Mesothelial cell of epicardium (in vitro differentiated cells): ENCODE measurements around the gene RTN4R. TPM values are rescaled to one million over a fixed set of nuclear protein-coding genes. Genes with fewer than 3 reads are reported as not detected.

Experiments
- DNase-seq, 2 experiments: peaks; one replicate each; pipeline ENCODE4 v3.0.0; 2021; ENCODE audit warnings: low spot score in 2 of 2; ENCODE audit not compliant: unreplicated experiment in 2 of 2
- H3K27ac Mint-ChIP-seq: 2 replicates; pipeline ENCODE4 v1.8.0; 2021; ENCODE audit warnings: mixed read lengths
- H3K27me3 Mint-ChIP-seq: 2 replicates; pipeline ENCODE4 v1.8.0; 2021; ENCODE audit warnings: low read depth, mixed read lengths
- H3K36me3 Mint-ChIP-seq: 2 replicates; pipeline ENCODE4 v1.8.0; 2021; ENCODE audit warnings: mixed read lengths
- H3K4me1 Mint-ChIP-seq: 2 replicates; pipeline ENCODE4 v1.8.0; 2021; ENCODE audit warnings: mixed read lengths
- H3K4me3 Mint-ChIP-seq: 2 replicates; pipeline ENCODE4 v1.8.0; 2021; ENCODE audit warnings: mild to moderate bottlenecking, moderate library complexity, mixed read lengths
- H3K9me3 Mint-ChIP-seq: 2 replicates; pipeline ENCODE4 v1.8.0; 2021; ENCODE audit warnings: mixed read lengths
- CTCF ChIP-seq: fragments of 200-600 bp; sonication (generic); IDR thresholded peaks from one replicate; pipeline ENCODE4 v1.5.0; 2021; ENCODE audit warnings: antibody characterized with exemption; ENCODE audit not compliant: unreplicated experiment
- total RNA-seq: library from RNA; stranded (reverse); gene quantifications from 3 replicates; pipeline ENCODE4 v1.2.1, GENCODE V29; 2021

RTN4R gene
- total RNA-seq, 1 donor from 2014 or later, result 10.0 TPM

- H3K36me3 Mint-ChIP-seq, result no peaks in the 10 kb centered on the region
- DNase-seq, result no peak
- no peak overlapping the region for H3K27ac Mint-ChIP-seq
- TF ChIP-seq CTCF, result no peak
- no peak overlapping the region for H3K4me3 Mint-ChIP-seq
- H3K4me1 Mint-ChIP-seq, result peaks cover 18% of the 10 kb centered on the region
- H3K9me3 Mint-ChIP-seq, result no peaks in the 10 kb centered on the region
- H3K27me3 Mint-ChIP-seq, result peaks cover 3% of the 10 kb centered on the region
Measured at GRCh38 chr22:20231514-20232236, 36.4 kb downstream of the RTN4R start.

GRCh38 chr22:20230777-20231420, 37.2 kb downstream of the RTN4R start:
- H3K27me3 Mint-ChIP-seq, result peaks cover 3% of the 10 kb centered on the region
- no peak for DNase-seq
- H3K27ac Mint-ChIP-seq, result no peak overlapping the region
- no peaks in the 10 kb centered on the region for H3K9me3 Mint-ChIP-seq
- TF ChIP-seq CTCF, result no peak
- no peaks in the 10 kb centered on the region for H3K36me3 Mint-ChIP-seq
- peaks cover 17% of the 10 kb centered on the region for H3K4me1 Mint-ChIP-seq
- no peak overlapping the region for H3K4me3 Mint-ChIP-seq

GRCh38 chr22:20229916-20230775, 38.0 kb downstream of the RTN4R start:
- DNase-seq, result no peak
- no peaks in the 10 kb centered on the region for H3K27me3 Mint-ChIP-seq
- H3K36me3 Mint-ChIP-seq, result no peaks in the 10 kb centered on the region
- H3K4me1 Mint-ChIP-seq, result peaks cover 12% of the 10 kb centered on the region
- H3K27ac Mint-ChIP-seq, result no peak overlapping the region
- TF ChIP-seq CTCF, result no peak
- H3K4me3 Mint-ChIP-seq, result no peak overlapping the region
- H3K9me3 Mint-ChIP-seq, result no peaks in the 10 kb centered on the region

- H3K9me3 Mint-ChIP-seq, result no peaks in the 10 kb centered on the region
- peaks cover 6% of the 10 kb centered on the region for H3K4me1 Mint-ChIP-seq
- no peaks in the 10 kb centered on the region for H3K36me3 Mint-ChIP-seq
- TF ChIP-seq CTCF, result no peak
- H3K27ac Mint-ChIP-seq, result no peak overlapping the region
- H3K4me3 Mint-ChIP-seq, result no peak overlapping the region
- H3K27me3 Mint-ChIP-seq, result no peaks in the 10 kb centered on the region
- DNase-seq, result no peak
Measured at GRCh38 chr22:20228939-20229272, 39.2 kb downstream of the RTN4R start.

- no peaks in the 10 kb centered on the region for H3K27me3 Mint-ChIP-seq
- no peak for DNase-seq
- H3K4me1 Mint-ChIP-seq, result peaks cover 6% of the 10 kb centered on the region
- H3K36me3 Mint-ChIP-seq, result no peaks in the 10 kb centered on the region
- no peak overlapping the region for H3K27ac Mint-ChIP-seq
- no peak for TF ChIP-seq CTCF
- H3K4me3 Mint-ChIP-seq, result no peak overlapping the region
- H3K9me3 Mint-ChIP-seq, result no peaks in the 10 kb centered on the region
Measured at GRCh38 chr22:20228055-20228938, 39.8 kb downstream of the RTN4R start.
